Measurements from ENCODE around the gene CRNN. TPM values are rescaled to one million over a fixed set of nuclear protein-coding genes. Genes with fewer than 3 reads are reported as not detected.

CRNN gene
- total RNA-seq, 1 experiment from 2014 or later, result not detected

DNA sequence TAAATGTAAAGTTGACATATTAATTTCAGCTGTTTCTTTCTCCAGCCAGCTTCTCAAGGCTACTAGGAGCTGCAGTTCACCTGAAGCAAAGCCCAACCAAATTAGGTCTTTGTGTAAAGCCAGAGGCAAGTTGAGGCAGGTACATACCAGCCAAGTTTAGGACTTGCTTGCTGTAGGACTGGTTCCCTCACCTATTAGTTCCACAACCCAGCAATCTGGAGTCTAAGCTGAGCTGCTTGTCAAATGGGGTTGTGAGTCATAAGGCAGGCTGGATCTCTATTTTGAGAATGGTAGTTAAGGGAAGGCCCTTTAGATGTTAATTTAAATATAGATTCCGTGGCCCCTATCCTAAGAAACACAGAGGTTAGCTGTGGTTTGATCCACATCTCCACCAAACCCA, 46.6 kb downstream of the CRNN start:
- intact Hi-C loops (cut with micrococcal nuclease; ENCODE audit: unreplicated experiment), result no loop called here
- Histone ChIP-seq H3K4me1 (replicated peaks; ENCODE audit: insufficient read depth) (no peaks in the 10 kb centered on the region), H3K9me2 (ENCODE audit: insufficient read depth) (no peaks in the 10 kb centered on the region), H3K4me2 (no peak overlapping the region), H4K20me1 (ENCODE audit: insufficient read depth) (no peaks in the 10 kb centered on the region), H3K27me3 (ENCODE audit: insufficient read depth, low read depth) (no peaks in the 10 kb centered on the region), H3K36me3 (ENCODE audit: low read depth) (no peaks in the 10 kb centered on the region), H3K9me3 (ENCODE audit: insufficient read depth, low read depth) (no peaks in the 10 kb centered on the region), H3K79me2 (ENCODE audit: low read depth) (no peaks in the 10 kb centered on the region), H3K4me3 (no peak overlapping the region), H3F3A (ENCODE audit: insufficient read depth, low read depth) (no peaks in the 10 kb centered on the region), H3K27ac (no peak overlapping the region), H2AFZ (no peak overlapping the region)
- BruUV-seq (replicated peaks), result no TSS peak
- CTCF ChIA-PET, result no interaction called here
- POLR2A ChIA-PET (ENCODE audit: unreplicated experiment), result no interaction called here
- no peak for TF ChIP-seq EZH2 (IDR thresholded peaks at IDR 0.05; ENCODE audit: low read depth)
- TF ChIP-seq, protein P1, sequence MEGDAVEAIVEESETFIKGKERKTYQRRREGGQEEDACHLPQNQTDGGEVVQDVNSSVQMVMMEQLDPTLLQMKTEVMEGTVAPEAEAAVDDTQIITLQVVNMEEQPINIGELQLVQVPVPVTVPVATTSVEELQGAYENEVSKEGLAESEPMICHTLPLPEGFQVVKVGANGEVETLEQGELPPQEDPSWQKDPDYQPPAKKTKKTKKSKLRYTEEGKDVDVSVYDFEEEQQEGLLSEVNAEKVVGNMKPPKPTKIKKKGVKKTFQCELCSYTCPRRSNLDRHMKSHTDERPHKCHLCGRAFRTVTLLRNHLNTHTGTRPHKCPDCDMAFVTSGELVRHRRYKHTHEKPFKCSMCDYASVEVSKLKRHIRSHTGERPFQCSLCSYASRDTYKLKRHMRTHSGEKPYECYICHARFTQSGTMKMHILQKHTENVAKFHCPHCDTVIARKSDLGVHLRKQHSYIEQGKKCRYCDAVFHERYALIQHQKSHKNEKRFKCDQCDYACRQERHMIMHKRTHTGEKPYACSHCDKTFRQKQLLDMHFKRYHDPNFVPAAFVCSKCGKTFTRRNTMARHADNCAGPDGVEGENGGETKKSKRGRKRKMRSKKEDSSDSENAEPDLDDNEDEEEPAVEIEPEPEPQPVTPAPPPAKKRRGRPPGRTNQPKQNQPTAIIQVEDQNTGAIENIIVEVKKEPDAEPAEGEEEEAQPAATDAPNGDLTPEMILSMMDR (conservative IDR thresholded peaks at IDR 0.05), result no peak
- no peak for DNase-seq

DNA sequence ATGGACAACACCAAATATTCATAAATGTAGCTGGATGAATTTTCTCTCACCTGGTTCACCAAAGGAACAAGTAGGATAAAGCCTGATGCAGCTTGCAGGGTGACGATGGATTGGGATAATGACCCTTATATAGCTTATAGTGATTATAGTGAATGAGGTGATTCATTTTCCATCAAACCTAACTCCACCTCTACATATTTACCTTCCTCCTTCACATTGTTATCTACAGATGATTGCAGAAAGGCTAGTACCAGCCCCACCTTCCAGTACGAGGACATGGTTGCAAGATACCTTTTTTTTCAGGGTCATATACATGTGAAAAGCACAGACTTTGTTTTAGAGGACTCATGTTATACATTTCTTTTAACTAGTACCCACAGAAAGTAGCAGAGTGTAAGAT, 54.2 kb downstream of the CRNN start, which contains the start of gene FLG2:
Gene FLG2 (minus strand): TSS at position 101 of the 400 bp plus-strand sequence. CDS start 1,122 bp downstream, outside the sequence.
- H3K9me2 ChIP-seq (ENCODE audit: insufficient read depth), result no peaks in the 10 kb centered on the region
- POLR2A ChIA-PET (ENCODE audit: unreplicated experiment), result no interaction called here
- DNase-seq, result no peak
- no peaks in the 10 kb centered on the region for H4K20me1 ChIP-seq (ENCODE audit: insufficient read depth)
- CTCF ChIA-PET, result no interaction called here
- H3K27me3 ChIP-seq (ENCODE audit: insufficient read depth, low read depth), result 0 out of 2 replicates have a peak, but pooled peaks cover 5% of the 10 kb centered on the region
- no peaks in the 10 kb centered on the region for H3F3A ChIP-seq (ENCODE audit: insufficient read depth, low read depth)
- no peaks in the 10 kb centered on the region for H3K36me3 ChIP-seq (ENCODE audit: low read depth)
- no peaks in the 10 kb centered on the region for H3K4me1 ChIP-seq (replicated peaks; ENCODE audit: insufficient read depth)
- H3K27ac ChIP-seq, result no peak within 1 kb of the TSS
- no peak within 1 kb of the TSS for H3K4me3 ChIP-seq
- intact Hi-C loops (cut with micrococcal nuclease; ENCODE audit: unreplicated experiment), result no loop called here
- TF ChIP-seq EZH2 (IDR thresholded peaks at IDR 0.05; ENCODE audit: low read depth), result no peak
- TF ChIP-seq, protein P1 (conservative IDR thresholded peaks at IDR 0.05), result no peak
- no peak within 1 kb of the TSS for H2AFZ ChIP-seq
- H3K79me2 ChIP-seq (ENCODE audit: low read depth), result no peaks in the 10 kb centered on the region
- BruUV-seq (replicated peaks), result no TSS peak
- H3K9me3 ChIP-seq (ENCODE audit: insufficient read depth, low read depth), result no peaks in the 10 kb centered on the region
- no peak within 1 kb of the TSS for H3K4me2 ChIP-seq

Other genes starting within 250 kb of the CRNN start
- not detected in 2 replicates for gene HRNR, start 190.1 kb downstream of the CRNN start, total RNA-seq (2021)
- gene FLG, start 89.0 kb downstream of the CRNN start, total RNA-seq (2021), result not detected in 2 replicates
- not detected in 2 replicates for gene FLG2, start 54.3 kb downstream of the CRNN start, total RNA-seq (2021)
- gene LCE5A, start 96.5 kb upstream of the CRNN start, total RNA-seq (2021), result not detected in 2 replicates
- not detected in 2 replicates for gene CRCT1, start 100.2 kb upstream of the CRNN start, total RNA-seq (2021)
- not detected in 2 replicates for gene LCE3E, start 152.5 kb upstream of the CRNN start, total RNA-seq (2021)
- not detected in 2 replicates for gene LCE3D, start 166.3 kb upstream of the CRNN start, total RNA-seq (2021)
- gene LCE3C, start 186.0 kb upstream of the CRNN start, total RNA-seq (2021), result not detected in 2 replicates
- not detected in 2 replicates for gene LCE3B, start 199.5 kb upstream of the CRNN start, total RNA-seq (2021)
- not detected in 2 replicates for gene LCE3A, start 208.8 kb upstream of the CRNN start, total RNA-seq (2021)
- not detected in 2 replicates for gene LCE2D, start 249.1 kb upstream of the CRNN start, total RNA-seq (2021)